ENCODE results near the gene TMEM158.
A peak's percentile ranks its signal among the peaks of the same experiment; 100 is the strongest.

TMEM158 gene

GRCh38 chr3:45225465-45226205 is 452 bp downstream of the TMEM158 start:
- TF ChIP-seq OSR1 (CRISPR knock-in tag; IDR thresholded peaks at IDR 0.05) (no peak), ZNF70 (CRISPR knock-in tag; IDR thresholded peaks at IDR 0.05) (no peak), CSDC2 (CRISPR knock-in tag; IDR thresholded peaks at IDR 0.05) (no peak), TOX (CRISPR knock-in tag; IDR thresholded peaks at IDR 0.05; ENCODE audit: borderline replicate concordance) (no peak), CREB5 (CRISPR knock-in tag; IDR thresholded peaks at IDR 0.05; ENCODE audit: low read depth) (no peak)
- ATAC-seq, result no peak; the same call in 2 of the 3 replicates

- TF ChIP-seq ZC3H10 (CRISPR knock-in tag; IDR thresholded peaks at IDR 0.05), result no peak
- ATAC-seq, result peak; percentile 82
Observed at GRCh38 chr3:45224824-45225464, 1.1 kb downstream of the TMEM158 start.

GRCh38 chr3:45223889-45224727 is 2.0 kb downstream of the TMEM158 start:
- ATAC-seq, result peak; percentile 13; the same call in 1 of the 3 replicates
- TF ChIP-seq CSRNP3 (CRISPR knock-in tag; IDR thresholded peaks at IDR 0.05), result no peak
- TF ChIP-seq ZNF8 (CRISPR knock-in tag; IDR thresholded peaks at IDR 0.05), result no peak
- TF ChIP-seq ZNF565 (CRISPR knock-in tag; conservative IDR thresholded peaks at IDR 0.05; ENCODE audit: low read depth), result no peak
- TF ChIP-seq TSHZ2 (CRISPR knock-in tag; IDR thresholded peaks at IDR 0.05), result no peak
- no peak for TF ChIP-seq SNAI2 (CRISPR knock-in tag; IDR thresholded peaks at IDR 0.05)
- TF ChIP-seq TCF4 (CRISPR knock-in tag; IDR thresholded peaks at IDR 0.05; ENCODE audit: borderline replicate concordance), result no peak
- no peak for TF ChIP-seq GLIS3 (CRISPR knock-in tag; IDR thresholded peaks at IDR 0.05)
- no peak for TF ChIP-seq POU6F1 (CRISPR knock-in tag; IDR thresholded peaks at IDR 0.05; ENCODE audit: borderline replicate concordance, low read depth)
- no peak for TF ChIP-seq CREB5 (CRISPR knock-in tag; IDR thresholded peaks at IDR 0.05; ENCODE audit: low read depth)
- no peak for TF ChIP-seq ZC3H10 (CRISPR knock-in tag; IDR thresholded peaks at IDR 0.05)
- TF ChIP-seq OSR1 (CRISPR knock-in tag; IDR thresholded peaks at IDR 0.05), result no peak
- no peak for TF ChIP-seq ISL1 (CRISPR knock-in tag; IDR thresholded peaks at IDR 0.05)
- no peak for TF ChIP-seq PPARA (CRISPR knock-in tag; IDR thresholded peaks at IDR 0.05; ENCODE audit: borderline replicate concordance)
- TF ChIP-seq TOX (CRISPR knock-in tag; IDR thresholded peaks at IDR 0.05; ENCODE audit: borderline replicate concordance), result no peak
- TF ChIP-seq ZFP3 (CRISPR knock-in tag; IDR thresholded peaks at IDR 0.05), result no peak
- no peak for TF ChIP-seq CSDC2 (CRISPR knock-in tag; IDR thresholded peaks at IDR 0.05)
- no peak for TF ChIP-seq ZNF70 (CRISPR knock-in tag; IDR thresholded peaks at IDR 0.05)

All from SK-N-SH treated with all-trans-retinoic acid at 6 μM for 48 hours (cell line).